HEK293T (cell line): ENCODE measurements around the gene RNF146.

ENCODE experiments used
- CTCF ChIA-PET: fragments of 350-600 bp; formaldehyde crosslinking; extraction: SDS; loops from one replicate; lab custom pipeline; 2021; ENCODE audit warnings: antibody characterized with exemption, inconsistent platforms; lab: Yijun Ruan, JAX
- POLR2A ChIA-PET: fragments of 350-600 bp; formaldehyde crosslinking; extraction: SDS; loops from one replicate; lab custom pipeline; 2020; ENCODE audit warnings: antibody characterized with exemption, inconsistent platforms; lab: Yijun Ruan, JAX
- DNase-seq: peaks from one replicate; pipeline ENCODE4 v3.0.0; 2012; ENCODE audit warnings: mixed read lengths; ENCODE audit errors: extremely low spot score
- ARNT ChIP-seq: fragments of 450-650 bp; IDR thresholded peaks from 2 replicates; pipeline ENCODE4 v1.6.1; 2017; ENCODE audit warnings: mild to moderate bottlenecking
- BHLHE40 ChIP-seq: fragments of 450-650 bp; IDR thresholded peaks from 2 replicates; pipeline ENCODE4 v1.6.1; 2016; ENCODE audit warnings: mild to moderate bottlenecking, moderate library complexity, borderline replicate concordance
- CTBP1 ChIP-seq: fragments of 450-650 bp; IDR thresholded peaks from 2 replicates; pipeline ENCODE4 v1.6.1; 2016; ENCODE audit warnings: borderline replicate concordance
- ELF4 ChIP-seq: fragments of 450-650 bp; IDR thresholded peaks from 2 replicates; pipeline ENCODE4 v1.6.1; 2017; ENCODE audit warnings: antibody characterized with exemption
- FOXA1 ChIP-seq: fragments of 450-650 bp; IDR thresholded peaks from 2 replicates; pipeline ENCODE4 v1.6.1; 2016; ENCODE audit warnings: mild to moderate bottlenecking
- FOXK2 ChIP-seq: fragments of 450-650 bp; IDR thresholded peaks from 2 replicates; pipeline ENCODE4 v1.6.1; 2016; ENCODE audit warnings: mild to moderate bottlenecking
- FOXM1 ChIP-seq: fragments of 450-650 bp; IDR thresholded peaks from 2 replicates; pipeline ENCODE4 v1.6.1; 2017; ENCODE audit warnings: mild to moderate bottlenecking, borderline replicate concordance
- HDGF ChIP-seq: fragments of 450-650 bp; IDR thresholded peaks from 2 replicates; pipeline ENCODE4 v1.6.1; 2017; ENCODE audit warnings: antibody characterized with exemption, borderline replicate concordance
- L3MBTL2 ChIP-seq: fragments of 450-650 bp; conservative IDR thresholded peaks from 2 replicates; pipeline ENCODE4 v1.6.1; 2016; ENCODE audit warnings: mild to moderate bottlenecking
- LEF1 ChIP-seq: fragments of 450-650 bp; IDR thresholded peaks from 2 replicates; pipeline ENCODE4 v1.6.1; 2017; ENCODE audit warnings: mild to moderate bottlenecking, borderline replicate concordance
- NFRKB ChIP-seq: fragments of 450-650 bp; IDR thresholded peaks from 2 replicates; pipeline ENCODE4 v1.6.1; 2016; ENCODE audit warnings: mild to moderate bottlenecking, moderate library complexity
- SP1 ChIP-seq: fragments of 450-650 bp; IDR thresholded peaks from 2 replicates; pipeline ENCODE4 v1.6.1; 2017
- SUZ12 ChIP-seq: fragments of 450-650 bp; IDR thresholded peaks from 2 replicates; pipeline ENCODE4 v1.6.1; 2016; ENCODE audit warnings: mild to moderate bottlenecking
- TARDBP ChIP-seq: fragments of 450-650 bp; IDR thresholded peaks from 2 replicates; pipeline ENCODE4 v1.6.1; 2016
- ZNF384 ChIP-seq: fragments of 450-650 bp; IDR thresholded peaks from 2 replicates; pipeline ENCODE4 v1.6.1; 2016
- TF ChIP-seq, protein P1 (sequence below): fragments of 450-650 bp; IDR thresholded peaks from 2 replicates; pipeline ENCODE4 v1.6.1; 2016

The RNF146 gene

DNA sequence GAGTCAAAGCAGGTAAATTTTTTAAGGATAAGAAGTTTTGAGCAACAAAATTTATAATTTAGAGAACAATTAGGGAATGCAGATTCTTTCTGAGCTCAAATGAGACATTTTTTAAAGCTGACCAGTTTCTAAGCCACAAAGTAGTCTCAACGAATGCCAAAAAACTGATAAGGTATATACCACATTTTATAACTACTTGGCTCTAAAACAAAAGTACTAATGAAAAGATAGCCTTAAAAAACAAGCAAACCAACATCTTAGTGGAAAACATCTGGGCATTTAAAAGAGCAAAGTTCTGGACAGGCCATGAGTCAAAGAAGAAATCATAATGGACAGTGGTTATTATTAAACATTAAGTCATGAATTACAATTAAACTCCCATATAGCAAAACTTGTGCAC, 23.2 kb upstream of the RNF146 start:
- ChIA-PET POLR2A (no interaction called here), CTCF (no interaction called here)
- DNase-seq: no peak
- no peak for TF ChIP-seq ELF4
- no peak for TF ChIP-seq FOXK2
- TF ChIP-seq ZNF384: no peak
- TF ChIP-seq ARNT: no peak
- TF ChIP-seq FOXM1: no peak
- no peak for TF ChIP-seq CTBP1
- TF ChIP-seq, protein P1, sequence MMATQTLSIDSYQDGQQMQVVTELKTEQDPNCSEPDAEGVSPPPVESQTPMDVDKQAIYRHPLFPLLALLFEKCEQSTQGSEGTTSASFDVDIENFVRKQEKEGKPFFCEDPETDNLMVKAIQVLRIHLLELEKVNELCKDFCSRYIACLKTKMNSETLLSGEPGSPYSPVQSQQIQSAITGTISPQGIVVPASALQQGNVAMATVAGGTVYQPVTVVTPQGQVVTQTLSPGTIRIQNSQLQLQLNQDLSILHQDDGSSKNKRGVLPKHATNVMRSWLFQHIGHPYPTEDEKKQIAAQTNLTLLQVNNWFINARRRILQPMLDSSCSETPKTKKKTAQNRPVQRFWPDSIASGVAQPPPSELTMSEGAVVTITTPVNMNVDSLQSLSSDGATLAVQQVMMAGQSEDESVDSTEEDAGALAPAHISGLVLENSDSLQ: no peak
- TF ChIP-seq L3MBTL2: no peak
- TF ChIP-seq SUZ12: no peak
- TF ChIP-seq TARDBP: no peak
- TF ChIP-seq LEF1: no peak

DNA sequence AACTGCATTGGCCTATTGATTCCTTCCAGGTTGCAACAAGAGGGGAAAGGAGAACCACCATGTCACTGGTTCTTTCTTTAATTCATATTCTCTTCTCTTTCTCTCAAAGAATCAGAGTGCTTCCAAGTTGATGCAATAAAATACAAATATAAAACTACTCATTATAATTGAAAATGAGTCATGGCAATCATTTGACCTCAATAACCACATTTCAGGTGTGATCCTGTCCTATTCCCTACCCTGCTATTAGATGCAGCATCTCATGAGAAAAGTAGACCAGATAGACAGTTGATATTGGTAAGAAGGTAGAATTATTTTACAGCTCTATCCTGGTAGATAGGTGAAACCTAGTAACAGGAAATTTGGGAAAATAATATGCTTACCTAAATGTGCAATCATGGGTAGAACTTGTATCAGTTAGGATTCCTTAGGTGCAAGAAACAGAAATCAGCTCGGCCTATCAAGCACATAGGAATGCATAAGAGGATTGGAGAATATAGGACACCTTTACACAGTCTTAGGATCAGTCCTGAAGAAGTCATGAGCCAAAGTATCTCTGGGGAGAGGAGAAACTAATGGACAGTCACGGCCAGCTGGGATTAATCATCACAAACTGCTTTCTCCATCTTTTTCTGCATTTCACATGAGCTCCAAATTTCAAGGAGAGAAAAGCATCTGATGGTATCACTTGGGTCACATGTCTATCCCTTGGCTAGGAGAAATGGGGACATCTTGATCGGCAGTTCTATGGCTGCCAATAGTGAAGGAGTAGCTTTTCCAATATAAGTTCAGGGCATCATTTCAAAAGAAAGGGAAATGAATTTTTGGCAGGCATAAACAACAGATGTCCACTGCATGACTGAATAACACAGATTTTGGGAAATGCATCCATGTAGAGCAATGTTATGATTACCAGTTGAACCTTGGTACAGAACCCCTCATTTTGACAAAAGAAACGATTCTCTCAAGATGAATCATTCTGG, 19.3 kb upstream of the RNF146 start:
- DNase-seq: no peak
- TF ChIP-seq NFRKB: no peak
- TF ChIP-seq FOXK2: no peak
- TF ChIP-seq FOXM1: no peak
- no peak for TF ChIP-seq CTBP1
- TF ChIP-seq, protein P1: no peak
- TF ChIP-seq LEF1: no peak
- no peak for TF ChIP-seq BHLHE40
- no peak for TF ChIP-seq ELF4
- ChIA-PET CTCF (no interaction called here), POLR2A (no interaction called here)

DNA sequence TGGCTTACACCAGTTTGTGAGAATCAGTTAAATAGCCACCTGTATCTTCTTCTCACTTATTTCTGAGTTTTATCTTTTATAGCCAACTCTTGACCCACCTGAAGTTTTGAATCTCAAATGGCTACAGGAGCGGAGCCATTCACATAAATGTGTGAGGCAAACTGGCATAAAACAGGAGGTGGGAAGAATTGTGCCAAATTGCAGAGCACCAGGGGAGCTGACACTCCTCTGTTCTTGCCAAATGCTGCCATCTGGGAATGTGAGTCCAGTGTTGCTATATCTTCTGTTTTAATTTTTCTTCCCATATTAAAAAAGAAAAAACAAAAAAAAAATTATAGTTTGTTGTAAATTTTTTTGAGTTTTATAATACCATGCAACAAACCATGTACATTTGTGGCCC, 17.0 kb upstream of the RNF146 start:
- TF ChIP-seq SUZ12 (no peak), TARDBP (no peak), FOXK2 (no peak), NFRKB (no peak), FOXA1 (no peak), FOXM1 (no peak), CTBP1 (no peak), L3MBTL2 (no peak), ARNT (no peak), ZNF384 (no peak), HDGF (no peak), BHLHE40 (no peak), LEF1 (no peak), ELF4 (no peak), SP1 (no peak)
- TF ChIP-seq, protein P1: no peak
- DNase-seq: no peak
- CTCF ChIA-PET: no interaction called here
- POLR2A ChIA-PET: no interaction called here

- no peak for DNase-seq
- TF ChIP-seq SUZ12: no peak
- TF ChIP-seq FOXK2: no peak
- no peak for TF ChIP-seq NFRKB
- CTCF ChIA-PET: no interaction called here
- POLR2A ChIA-PET: interaction anchor here (2.3 kb wide), 1 partner anchor 11 kb away, joined by 9 read pairs; the partner anchor contains the start of gene RNF146
These were observed 11.4 kb upstream of the RNF146 start for GRCh38 chr6:127255286-127255685.

DNA sequence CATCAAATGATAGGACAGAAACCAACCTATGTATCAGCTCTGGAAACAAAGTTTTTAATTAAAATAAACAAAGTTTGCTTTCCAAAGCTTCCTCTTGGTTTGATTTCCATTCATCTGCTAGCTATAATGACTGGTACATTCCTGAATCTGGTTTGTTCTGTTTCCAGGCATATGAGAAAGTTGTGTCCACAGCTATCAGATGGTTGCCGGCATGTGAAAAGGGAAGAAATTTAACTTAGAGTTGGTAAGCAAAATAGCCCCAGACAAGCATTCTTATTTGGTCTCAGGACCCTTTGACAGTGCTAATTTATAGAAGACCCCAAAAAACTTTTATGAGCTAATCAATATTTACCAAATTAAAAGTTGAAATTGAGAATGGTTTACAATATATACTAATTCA, 3.8 kb upstream of the RNF146 start:
- ChIA-PET CTCF (interaction anchor here (0.6 kb wide), 1 partner anchor 9 kb away, joined by 4 read pairs; no protein-coding TSS in a partner anchor), POLR2A (no interaction called here)
- DNase-seq: no peak
- no peak for TF ChIP-seq CTBP1

- no peak for DNase-seq
- TF ChIP-seq ARNT (no peak), FOXM1 (no peak), FOXK2 (no peak), ZNF384 (no peak), LEF1 (no peak), CTBP1 (no peak), ELF4 (no peak), HDGF (no peak), TARDBP (no peak), SP1 (no peak), BHLHE40 (no peak), NFRKB (no peak), FOXA1 (no peak), SUZ12 (no peak), L3MBTL2 (no peak)
- TF ChIP-seq, protein P1: no peak
- CTCF ChIA-PET: interaction anchor here (0.6 kb wide), 1 partner anchor 10 kb away, joined by 4 read pairs; no protein-coding TSS in a partner anchor
- POLR2A ChIA-PET: no interaction called here
These were observed 3.2 kb upstream of the RNF146 start for GRCh38 chr6:127263481-127263880.
